H1 (cell line): ENCODE measurements around the gene ANKRD11. TPM values are rescaled to one million over a fixed set of nuclear protein-coding genes. Genes with fewer than 3 reads are reported as not detected.
A peak's percentile ranks its signal among the peaks of the same experiment; 100 is the strongest.

ENCODE experiments used
- CTCF ChIA-PET: fragments of 300-600 bp; sonication (Branson Sonifier 250); formaldehyde crosslinking; loops from one replicate; lab custom pipeline; 2021; ENCODE audit not compliant: partially characterized antibody; lab: Charles Lee
- POLR2A ChIA-PET: fragments of 300-600 bp; sonication (Branson Sonifier 250); formaldehyde crosslinking; loops from one replicate; lab custom pipeline; 2021; ENCODE audit warnings: inconsistent platforms; ENCODE audit not compliant: partially characterized antibody; lab: Charles Lee
- DNase-seq, 2 experiments: peaks; one replicate each; pipeline versions ENCODE4 v3.0.0 to v3.0.0-alpha.2; 2010 to 2022; ENCODE audit warnings: low spot score in 2 of 2, low read depth in 1 of 2, mixed read lengths in 1 of 2
- FAIRE-seq: peaks from 2 replicates; lab custom pipeline; 2011; peaks lifted over from hg19 to GRCh38; lab: Jason Lieb, UNC
- H2AFZ ChIP-seq: 2 replicates; pipeline ENCODE4 v1.8.1; 2012; ENCODE audit warnings: low read length, inconsistent platforms
- H2AK5ac ChIP-seq: 2 replicates; pipeline ENCODE4 v1.6.1; 2013; ENCODE audit warnings: low read depth, low read length
- H2BK120ac ChIP-seq: replicated peaks from 2 replicates; pipeline ENCODE3; 2013; ENCODE audit warnings: low read depth, low read length, inconsistent platforms
- H2BK12ac ChIP-seq: 2 replicates; pipeline ENCODE4 v1.6.1; 2013; ENCODE audit warnings: low read depth, low read length
- H2BK15ac ChIP-seq: 2 replicates; pipeline ENCODE4 v1.6.1; 2013; ENCODE audit warnings: low read length
- H2BK20ac ChIP-seq: 2 replicates; pipeline ENCODE4 v1.6.1; 2013; ENCODE audit warnings: low read length
- H2BK5ac ChIP-seq: 2 replicates; pipeline ENCODE4 v1.6.1; 2013; ENCODE audit warnings: low read depth, low read length
- H3K14ac ChIP-seq: 2 replicates; pipeline ENCODE4 v1.6.1; 2013; ENCODE audit warnings: inconsistent platforms; ENCODE audit not compliant: insufficient read length
- H3K18ac ChIP-seq: 2 replicates; pipeline ENCODE4 v1.6.1; 2013; ENCODE audit warnings: low read length; ENCODE audit errors: extremely low read depth
- H3K23ac ChIP-seq: 2 replicates; pipeline ENCODE4 v1.6.1; 2013; ENCODE audit warnings: inconsistent platforms; ENCODE audit not compliant: insufficient read length
- H3K23me2 ChIP-seq: 2 replicates; pipeline ENCODE4 v1.6.1; 2013; ENCODE audit warnings: low read depth, low read length
- H3K27ac ChIP-seq: 2 replicates; pipeline ENCODE4 v1.6.1; 2011; ENCODE audit warnings: low read depth, low read length, inconsistent platforms
- H3K27me3 ChIP-seq, 4 experiments: replicated peaks in 1 of 4; 1 replicate in 1 of 4; 2 replicates in 3 of 4; pipeline versions ENCODE4 v1.6.1 to v1.8.1; 2011 to 2013; ENCODE audit warnings: low read length in 3 of 4, mild to moderate bottlenecking in 3 of 4, inconsistent platforms in 2 of 4, mixed read lengths in 2 of 4, moderate library complexity in 1 of 4; ENCODE audit not compliant: control insufficient read depth in 3 of 4, insufficient read depth in 3 of 4; ENCODE audit errors: extremely low read depth in 1 of 4
- H3K36me3 ChIP-seq, 4 experiments: 2 replicates each; pipeline versions ENCODE4 v1.6.1 to v1.8.1; 2011 to 2013; ENCODE audit warnings: mild to moderate bottlenecking in 4 of 4, low read length in 3 of 4, moderate library complexity in 2 of 4, control low read depth in 1 of 4, inconsistent platforms in 1 of 4; ENCODE audit not compliant: insufficient read depth in 4 of 4, control insufficient read depth in 2 of 4
- H3K4ac ChIP-seq: replicated peaks from 2 replicates; pipeline ENCODE3; 2013; ENCODE audit warnings: low read length, low read depth, mixed read lengths, inconsistent platforms; ENCODE audit not compliant: insufficient read length
- H3K4me1 ChIP-seq, 4 experiments: replicated peaks in 1 of 4; 1 replicate in 1 of 4; 2 replicates in 3 of 4; pipeline versions ENCODE4 v1.6.1 to v1.8.1; 2011 to 2013; ENCODE audit warnings: low read length in 3 of 4, inconsistent platforms in 2 of 4, mixed read lengths in 1 of 4; ENCODE audit not compliant: insufficient read depth in 4 of 4, control insufficient read depth in 3 of 4
- H3K4me2 ChIP-seq, 2 experiments: 2 replicates each; pipeline versions ENCODE4 v1.6.1 to v1.8.1; 2011 to 2013; ENCODE audit warnings: low read depth in 2 of 2, low read length in 2 of 2, control low read depth in 1 of 2, inconsistent platforms in 1 of 2, mild to moderate bottlenecking in 1 of 2; ENCODE audit not compliant: insufficient read depth in 1 of 2
- H3K4me3 ChIP-seq, 4 experiments: fragments of 200-600, 300-600 bp in 1 of 4; sonication (generic), shearing (Covaris generic), sonication (Bioruptor Twin) in 1 of 4; 2 replicates each; pipeline versions ENCODE4 v1.5.1 to v1.8.1; 2011 to 2016; ENCODE audit warnings: low read length in 4 of 4, low read depth in 3 of 4, control low read depth in 2 of 4, inconsistent platforms in 2 of 4, mild to moderate bottlenecking in 2 of 4, mixed read lengths in 1 of 4, moderate library complexity in 1 of 4; ENCODE audit not compliant: insufficient read depth in 2 of 4; ENCODE audit errors: extremely low read depth in 1 of 4
- H3K56ac ChIP-seq: replicated peaks from 2 replicates; pipeline ENCODE3; 2013; ENCODE audit warnings: low read depth, mild to moderate bottlenecking, mixed read lengths, low read length, inconsistent platforms; ENCODE audit not compliant: insufficient read length
- H3K79me1 ChIP-seq: 2 replicates; pipeline ENCODE4 v1.6.1; 2013; ENCODE audit warnings: low read depth, low read length, control low read depth
- H3K79me2 ChIP-seq, 2 experiments: 2 replicates each; pipeline versions ENCODE4 v1.6.1 to v1.8.1; 2012 to 2013; ENCODE audit warnings: low read length in 2 of 2, mild to moderate bottlenecking in 2 of 2, inconsistent platforms in 1 of 2; ENCODE audit not compliant: insufficient read depth in 2 of 2, control insufficient read depth in 1 of 2
- H3K9ac ChIP-seq, 4 experiments: replicated peaks in 1 of 4; 1 replicate in 1 of 4; 2 replicates in 3 of 4; pipeline versions ENCODE4 v1.6.1 to v1.8.1; 2011 to 2013; ENCODE audit warnings: low read depth in 3 of 4, low read length in 3 of 4, control low read depth in 2 of 4, mild to moderate bottlenecking in 2 of 4, moderate library complexity in 2 of 4, inconsistent platforms in 1 of 4; ENCODE audit errors: extremely low read depth in 1 of 4
- H3K9me3 ChIP-seq, 2 experiments: 2 replicates each; pipeline versions ENCODE4 v1.6.1 to v1.8.1; 2012 to 2013; ENCODE audit warnings: mild to moderate bottlenecking in 2 of 2, moderate library complexity in 2 of 2, control low read depth in 1 of 2, inconsistent platforms in 1 of 2, low read depth in 1 of 2, low read length in 1 of 2, mixed read lengths in 1 of 2; ENCODE audit not compliant: insufficient read depth in 2 of 2
- H4K20me1 ChIP-seq, 2 experiments: replicated peaks in 1 of 2; 2 replicates each; pipeline versions ENCODE3 to v1.8.1; 2011 to 2013; ENCODE audit warnings: inconsistent platforms in 2 of 2, low read length in 2 of 2, mild to moderate bottlenecking in 1 of 2; ENCODE audit not compliant: insufficient read depth in 2 of 2, control insufficient read depth in 1 of 2
- H4K5ac ChIP-seq: 2 replicates; pipeline ENCODE4 v1.6.1; 2013; ENCODE audit warnings: low read length, low read depth, mixed read lengths, inconsistent platforms; ENCODE audit not compliant: insufficient read length
- H4K8ac ChIP-seq: 2 replicates; pipeline ENCODE4 v1.8.0; 2013; ENCODE audit warnings: mild to moderate bottlenecking, moderate library complexity, low read length, inconsistent platforms; ENCODE audit not compliant: insufficient read depth; ENCODE audit errors: extremely low read depth
- H4K91ac ChIP-seq: replicated peaks from 2 replicates; pipeline ENCODE3; 2013; ENCODE audit warnings: low read length, mixed read lengths, inconsistent platforms; ENCODE audit not compliant: insufficient read length
- CTBP2 ChIP-seq: IDR thresholded peaks from 2 replicates; pipeline ENCODE4 v1.7.0; 2011; ENCODE audit warnings: borderline replicate concordance, mild to moderate bottlenecking, moderate library complexity, mixed read lengths, low read length; ENCODE audit not compliant: insufficient read depth, insufficient read length
- HDAC6 ChIP-seq: IDR thresholded peaks from one replicate; pipeline ENCODE4 v1.7.1; 2012; ENCODE audit warnings: low read depth, mild to moderate bottlenecking, inconsistent platforms, low read length, moderate library complexity
- RNF2 ChIP-seq: fragments of 200-900, 300-1000 bp; sonication (generic); IDR thresholded peaks from 2 replicates; pipeline ENCODE4 v1.7.1; 2016; ENCODE audit warnings: borderline replicate concordance, low read depth, mild to moderate bottlenecking, antibody characterized with exemption, low read length; ENCODE audit not compliant: poor library complexity, severe bottlenecking; ENCODE audit errors: missing control alignments
- RXRA ChIP-seq: IDR thresholded peaks from 2 replicates; pipeline ENCODE4 v1.6.1; 2011; ENCODE audit warnings: low read depth, mild to moderate bottlenecking, low read length, moderate library complexity; ENCODE audit not compliant: insufficient read depth
- SP2 ChIP-seq: IDR thresholded peaks from 2 replicates; pipeline ENCODE4 v1.6.1; 2012; ENCODE audit warnings: mild to moderate bottlenecking, low read length, inconsistent platforms
- WGBS, 2 experiments: shearing (Covaris generic) in 1 of 2; methylation state at CpG; one replicate each; pipeline versions ENCODE4 v1.1.6 to v1.1.7; 2013 to 2015; ENCODE audit warnings: low lambda C conversion rate in 2 of 2, mixed read lengths in 2 of 2, inconsistent platforms in 1 of 2, low coverage in 1 of 2, missing lambda C conversion rate in 1 of 2; ENCODE audit not compliant: insufficient replicate concordance in 2 of 2, insufficient coverage in 1 of 2, insufficient read length in 1 of 2; ENCODE audit errors: extremely low coverage in 1 of 2, missing lambda C conversion rate in 1 of 2; 5-methylcytosine and 5-hydroxymethylcytosine counted together
- polyA plus RNA-seq, 7 experiments: library from polyadenylated mRNA; depleted of rRNA in 3 of 7; stranded (reverse) in 5 of 7; unstranded in 2 of 7; fragments of >200 nt in 5 of 7; fragments of 200-250 nt in 2 of 7; gene quantifications; 1 replicate in 5 of 7; 2 replicates in 1 of 7; 4 replicates in 1 of 7; pipeline versions ENCODE4 v1.2.1 to v1.2.3, GENCODE V29; 2011 to 2013; ENCODE audit warnings: missing spikeins in 2 of 7, mixed read lengths in 2 of 7
- total RNA-seq: library from RNA; stranded (reverse); fragmentation: NEBNext Ultra II Directional; extraction: Animal tissue kit (Norgen Biotek cat#: 25700); gene quantifications from 2 replicates; pipeline ENCODE4 v1.2.1, GENCODE V29; 2021

Gene ANKRD11
- total and polyA plus RNA-seq, 2 of the 8 experiments (the other 6 are each of a cell fraction or from before 2014, with no cell fraction given): 46.5 to 142 TPM

GRCh38 chr16:89312194-89312593 is 178.2 kb downstream of the ANKRD11 start:
- H3K23ac ChIP-seq: no peak overlapping the region
- no peak overlapping the region for H3K4me3 ChIP-seq
- H3K23me2 ChIP-seq: no peaks in the 10 kb centered on the region
- no peak for FAIRE-seq
- H3K27ac ChIP-seq: no peak overlapping the region
- no peak overlapping the region for H3K4ac ChIP-seq
- peaks cover 47% of the 10 kb centered on the region for H3K79me1 ChIP-seq
- H4K20me1 ChIP-seq: peaks cover 37 to 66% of the 10 kb centered on the region in 2 experiments
- H2BK5ac ChIP-seq: 0 out of 2 replicates have a peak overlapping the region, but pooled peaks have one; percentile 5
- CTCF ChIA-PET: interaction anchor here (1.3 to 4.0 kb wide), 5 partner anchors 15 to 24 kb away, joined by 3 to 14 read pairs (median 12); no protein-coding TSS in a partner anchor
- no peak overlapping the region for H3K9ac ChIP-seq
- no peak overlapping the region for H2AFZ ChIP-seq
- H3K9me3 ChIP-seq: no peaks in the 10 kb centered on the region
- no peak overlapping the region for H2BK12ac ChIP-seq
- peaks cover 0 to 23% (median 8%) of the 10 kb centered on the region in 4 experiments; a peak in 5 of 7 replicates for H3K4me1 ChIP-seq
- H2BK20ac ChIP-seq: no peak overlapping the region
- H4K91ac ChIP-seq: no peak overlapping the region
- H3K56ac ChIP-seq: no peak overlapping the region
- no peak overlapping the region for H4K8ac ChIP-seq
- H3K79me2 ChIP-seq: peaks cover under 1 to 100% of the 10 kb centered on the region in 2 experiments; a peak in 3 of 4 replicates
- no peaks in the 10 kb centered on the region for H3K27me3 ChIP-seq
- H4K5ac ChIP-seq: no peak overlapping the region
- no peak overlapping the region for H2BK120ac ChIP-seq
- POLR2A ChIA-PET: interaction anchor here (0.8 to 1.5 kb wide), 3 partner anchors 11 to 177 kb away, joined by 3 to 5 read pairs (median 3); no protein-coding TSS in a partner anchor
- H3K36me3 ChIP-seq: peaks cover 2 to 8% (median 3%) of the 10 kb centered on the region in 4 experiments; a peak in 6 of 8 replicates
- WGBS, 2 experiments: 94% methylated on average over 11 of the region's 11 CpGs; no CpG with 5 or more reads in 1 of the 2 experiments
- H2BK15ac ChIP-seq: no peak overlapping the region
- no peak overlapping the region for H3K4me2 ChIP-seq
- no peak overlapping the region for H3K18ac ChIP-seq
- H2AK5ac ChIP-seq: no peak overlapping the region
- H3K14ac ChIP-seq: no peak overlapping the region
- no peak for DNase-seq
- TF ChIP-seq HDAC6 (no peak), CTBP2 (no peak), SP2 (no peak), RNF2 (no peak), RXRA (no peak)
